ENCODE results near the gene TNRC18.

The TNRC18 gene

DNA sequence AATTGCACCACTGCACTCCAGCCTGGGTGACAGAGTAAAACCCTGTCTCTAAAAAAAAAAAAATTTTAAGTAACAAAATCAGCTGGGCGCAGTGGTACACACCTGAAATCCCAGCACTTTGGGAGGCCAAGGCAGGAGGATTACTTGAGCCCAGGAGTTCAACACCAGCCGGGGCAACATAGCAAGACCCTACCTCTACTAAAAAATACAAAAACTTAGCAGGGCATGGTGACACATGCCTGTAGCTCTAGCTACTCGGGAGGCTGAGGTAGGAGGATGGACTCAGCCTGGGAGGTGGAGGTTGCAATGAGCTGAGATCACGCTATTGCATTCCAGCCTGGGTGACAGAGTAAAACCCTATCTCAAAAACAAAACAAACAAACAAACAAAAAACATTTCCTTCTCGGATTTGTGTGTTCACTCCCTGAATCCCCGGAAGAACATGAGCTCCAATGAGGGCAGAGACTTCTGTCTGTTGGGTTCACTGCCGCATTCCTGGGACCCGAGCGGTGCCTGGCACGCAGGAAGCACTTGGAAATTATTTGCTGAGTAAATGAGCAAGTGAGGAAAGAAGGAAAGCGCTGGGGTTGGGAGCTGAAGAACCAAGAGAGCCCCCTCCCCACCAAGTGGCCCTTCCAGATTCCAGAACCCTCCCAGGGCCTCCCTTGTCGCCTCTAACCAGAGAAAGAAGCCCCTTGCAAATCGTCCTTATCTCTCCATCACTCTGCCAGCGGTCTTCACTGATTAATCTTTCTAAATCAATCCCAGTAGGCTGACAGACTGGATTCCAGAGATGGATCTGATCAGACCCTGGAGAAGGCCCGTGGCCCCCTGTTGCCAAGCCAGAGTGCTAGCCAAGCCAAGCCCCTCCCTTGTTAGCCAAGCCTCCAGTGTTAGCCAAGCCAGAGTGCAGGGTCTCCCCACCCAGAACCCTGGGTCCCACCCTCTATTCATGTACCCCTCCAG lies 6.2 kb downstream of the TNRC18 start:
- Histone ChIP-seq H4K20me1 (ENCODE audit: low read depth, low read length) (no peaks in the 10 kb centered on the region), H3K4me3 (ENCODE audit: insufficient read depth, low read length, poor library complexity, severe bottlenecking) (no peak overlapping the region), H3K9me3 (ENCODE audit: insufficient read depth, low read length) (no peaks in the 10 kb centered on the region), H3K9ac (ENCODE audit: low read length) (no peak overlapping the region), H3K9me2 (replicated peaks; ENCODE audit: insufficient read depth, low read length) (no peaks in the 10 kb centered on the region), H3F3A (ENCODE audit: insufficient read depth) (no peaks in the 10 kb centered on the region), H2AFZ (ENCODE audit: low read depth, low read length, severe bottlenecking) (no peak overlapping the region), H3K36me3 (ENCODE audit: low read length) (no peaks in the 10 kb centered on the region), H3K4me2 (ENCODE audit: low read depth, low read length, poor library complexity, severe bottlenecking) (no peak overlapping the region), H3K27ac (ENCODE audit: low read depth, low read length) (no peak overlapping the region), H3K79me2 (ENCODE audit: insufficient read depth, low read length) (no peaks in the 10 kb centered on the region), H3K27me3 (ENCODE audit: low read length) (no peaks in the 10 kb centered on the region)
- no peak for TF ChIP-seq EZH2phosphoT487 (conservative IDR thresholded peaks at IDR 0.05; ENCODE audit: low read length)
- TF ChIP-seq, protein P1, sequence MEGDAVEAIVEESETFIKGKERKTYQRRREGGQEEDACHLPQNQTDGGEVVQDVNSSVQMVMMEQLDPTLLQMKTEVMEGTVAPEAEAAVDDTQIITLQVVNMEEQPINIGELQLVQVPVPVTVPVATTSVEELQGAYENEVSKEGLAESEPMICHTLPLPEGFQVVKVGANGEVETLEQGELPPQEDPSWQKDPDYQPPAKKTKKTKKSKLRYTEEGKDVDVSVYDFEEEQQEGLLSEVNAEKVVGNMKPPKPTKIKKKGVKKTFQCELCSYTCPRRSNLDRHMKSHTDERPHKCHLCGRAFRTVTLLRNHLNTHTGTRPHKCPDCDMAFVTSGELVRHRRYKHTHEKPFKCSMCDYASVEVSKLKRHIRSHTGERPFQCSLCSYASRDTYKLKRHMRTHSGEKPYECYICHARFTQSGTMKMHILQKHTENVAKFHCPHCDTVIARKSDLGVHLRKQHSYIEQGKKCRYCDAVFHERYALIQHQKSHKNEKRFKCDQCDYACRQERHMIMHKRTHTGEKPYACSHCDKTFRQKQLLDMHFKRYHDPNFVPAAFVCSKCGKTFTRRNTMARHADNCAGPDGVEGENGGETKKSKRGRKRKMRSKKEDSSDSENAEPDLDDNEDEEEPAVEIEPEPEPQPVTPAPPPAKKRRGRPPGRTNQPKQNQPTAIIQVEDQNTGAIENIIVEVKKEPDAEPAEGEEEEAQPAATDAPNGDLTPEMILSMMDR (IDR thresholded peaks at IDR 0.05; ENCODE audit: insufficient read depth, low read length, poor library complexity, severe bottlenecking): no peak

DNA sequence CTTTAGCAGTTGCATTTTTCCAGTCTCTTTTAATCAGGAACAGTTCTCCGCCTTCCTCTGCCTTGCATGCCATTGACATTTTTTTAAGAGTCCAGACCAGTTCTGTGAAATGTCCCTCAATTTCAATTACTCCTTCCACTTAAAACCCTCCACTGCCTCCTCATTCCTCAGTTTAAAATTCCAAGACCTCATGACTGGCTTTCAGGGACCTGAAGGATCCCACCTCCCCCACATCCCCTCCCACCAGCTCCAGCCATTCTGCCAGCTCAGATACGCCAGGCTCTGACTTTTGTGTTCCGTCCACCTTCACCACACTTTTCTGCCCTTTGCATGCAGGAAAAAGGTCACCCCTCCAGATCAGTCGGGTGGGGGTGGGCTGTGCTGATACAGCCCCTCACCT lies 8.7 kb downstream of the TNRC18 start:
- Histone ChIP-seq H3K9me2 (replicated peaks; ENCODE audit: insufficient read depth, low read length) (no peaks in the 10 kb centered on the region), H3K9me3 (ENCODE audit: insufficient read depth, low read length) (no peaks in the 10 kb centered on the region), H3K36me3 (ENCODE audit: low read length) (no peaks in the 10 kb centered on the region), H3K79me2 (ENCODE audit: insufficient read depth, low read length) (no peaks in the 10 kb centered on the region), H3K4me2 (ENCODE audit: low read depth, low read length, poor library complexity, severe bottlenecking) (no peak overlapping the region), H3K27ac (ENCODE audit: low read depth, low read length) (no peak overlapping the region), H4K20me1 (ENCODE audit: low read depth, low read length) (no peaks in the 10 kb centered on the region), H3K9ac (ENCODE audit: low read length) (no peak overlapping the region), H3F3A (ENCODE audit: insufficient read depth) (no peaks in the 10 kb centered on the region), H3K4me3 (ENCODE audit: insufficient read depth, low read length, poor library complexity, severe bottlenecking) (no peak overlapping the region), H3K27me3 (ENCODE audit: low read length) (no peaks in the 10 kb centered on the region), H2AFZ (ENCODE audit: low read depth, low read length, severe bottlenecking) (no peak overlapping the region)
- no peak for TF ChIP-seq EZH2phosphoT487 (conservative IDR thresholded peaks at IDR 0.05; ENCODE audit: low read length)
- TF ChIP-seq, protein P1 (IDR thresholded peaks at IDR 0.05; ENCODE audit: insufficient read depth, low read length, poor library complexity, severe bottlenecking): no peak

DNA sequence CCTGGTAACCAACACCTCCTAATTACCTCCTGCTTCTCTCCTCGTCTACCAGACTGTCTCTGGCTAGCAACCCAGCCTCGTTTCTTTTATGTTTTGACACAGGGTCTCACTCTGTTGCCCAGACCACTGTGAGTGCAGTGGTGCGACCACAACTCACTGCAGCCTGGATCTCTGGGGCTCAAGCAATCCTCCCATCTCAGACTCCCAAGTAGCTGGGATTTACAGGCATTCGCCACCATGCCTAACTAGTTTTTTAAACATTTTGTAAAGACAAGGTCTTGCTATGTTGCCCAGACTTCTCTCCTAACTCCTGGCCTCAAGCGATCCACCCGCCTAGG lies 10.2 kb downstream of the TNRC18 start:
- H3K9ac ChIP-seq (ENCODE audit: low read length): no peak overlapping the region
- no peaks in the 10 kb centered on the region for H3F3A ChIP-seq (ENCODE audit: insufficient read depth)
- no peaks in the 10 kb centered on the region for H3K79me2 ChIP-seq (ENCODE audit: insufficient read depth, low read length)

More for the DNA sequence above, 10.2 kb downstream of the TNRC18 start:
- TF ChIP-seq EZH2phosphoT487 (conservative IDR thresholded peaks at IDR 0.05; ENCODE audit: low read length): no peak
- TF ChIP-seq, protein P1 (IDR thresholded peaks at IDR 0.05; ENCODE audit: insufficient read depth, low read length, poor library complexity, severe bottlenecking): no peak
- Histone ChIP-seq H3K9me2 (replicated peaks; ENCODE audit: insufficient read depth, low read length) (no peaks in the 10 kb centered on the region), H3K27me3 (ENCODE audit: low read length) (no peaks in the 10 kb centered on the region), H3K27ac (ENCODE audit: low read depth, low read length) (no peak overlapping the region), H3K9me3 (ENCODE audit: insufficient read depth, low read length) (no peaks in the 10 kb centered on the region), H3K4me3 (ENCODE audit: insufficient read depth, low read length, poor library complexity, severe bottlenecking) (no peak overlapping the region), H4K20me1 (ENCODE audit: low read depth, low read length) (no peaks in the 10 kb centered on the region), H2AFZ (ENCODE audit: low read depth, low read length, severe bottlenecking) (no peak overlapping the region), H3K4me2 (ENCODE audit: low read depth, low read length, poor library complexity, severe bottlenecking) (no peak overlapping the region), H3K36me3 (ENCODE audit: low read length) (no peaks in the 10 kb centered on the region)

Measured in SU-DHL-6 (cell line).